ENCODE results near the gene SELE. TPM values are rescaled to one million over a fixed set of nuclear protein-coding genes. Genes with fewer than 3 reads are reported as not detected.
A peak's percentile ranks its signal among the peaks of the same experiment; 100 is the strongest.

SELE gene
- total RNA-seq, 4 donors from 2014 or later: 0.45 to 11.0 TPM; not detected in 2

DNA sequence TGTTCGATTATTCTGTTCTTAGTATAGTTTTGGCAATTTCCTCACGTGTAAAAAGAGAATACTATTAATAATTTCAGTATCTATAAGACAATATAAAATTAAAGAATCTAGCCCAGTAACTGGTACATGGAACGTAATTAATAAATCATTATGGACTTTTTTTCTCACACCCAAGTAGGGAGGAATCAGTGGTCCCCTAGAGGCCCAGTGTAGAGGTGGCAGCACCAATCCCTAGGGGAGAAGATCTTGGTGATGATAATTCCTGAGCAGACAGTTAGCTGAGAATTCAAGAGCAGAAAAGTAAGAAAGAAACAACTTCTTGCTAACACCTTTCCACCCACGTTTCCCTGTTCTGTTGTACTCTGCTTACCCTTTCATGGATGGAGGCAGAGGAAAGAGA, 19.7 kb upstream of the SELE start:
- no peaks in the 10 kb centered on the region for H3K4me1 ChIP-seq
- peaks cover 14% of the 10 kb centered on the region for H3K27me3 ChIP-seq
- H3K36me3 ChIP-seq: no peaks in the 10 kb centered on the region
- ATAC-seq: no peak
- no peaks in the 10 kb centered on the region for H3K9me3 ChIP-seq
- H3K4me3 ChIP-seq: no peak overlapping the region
- TF ChIP-seq EP300 (IDR thresholded peaks at IDR 0.05) (no peak), POLR2AphosphoS5 (IDR thresholded peaks at IDR 0.05) (no peak), CTCF (IDR thresholded peaks at IDR 0.05) (no peak), POLR2A (IDR thresholded peaks at IDR 0.05) (no peak)
- WGBS, 2 donors (ENCODE audit: low coverage in 1 of 2): 52 to 60% methylated on average over 3 to 4 of the region's 4 CpGs
- no peak overlapping the region for H3K27ac ChIP-seq

GRCh38 chr1:169750041-169750440, 16.2 kb upstream of the SELE start:
- H3K27me3 ChIP-seq: peaks cover 7% of the 10 kb centered on the region
- no peak overlapping the region for H3K4me3 ChIP-seq
- no peaks in the 10 kb centered on the region for H3K4me1 ChIP-seq
- TF ChIP-seq POLR2AphosphoS5 (IDR thresholded peaks at IDR 0.05): no peak
- no peak for TF ChIP-seq EP300 (IDR thresholded peaks at IDR 0.05)
- no peak for TF ChIP-seq POLR2A (IDR thresholded peaks at IDR 0.05)
- TF ChIP-seq CTCF (IDR thresholded peaks at IDR 0.05): no peak
- H3K27ac ChIP-seq: no peak overlapping the region
- H3K36me3 ChIP-seq: no peaks in the 10 kb centered on the region
- no peaks in the 10 kb centered on the region for H3K9me3 ChIP-seq
- no peak for ATAC-seq
- 82 to 91% methylated on average over 1 of the region's 1 CpG for WGBS, 2 donors (ENCODE audit: low coverage in 1 of 2)

GRCh38 chr1:169746550-169746949, 12.7 kb upstream of the SELE start:
- Histone ChIP-seq H3K27me3 (peaks cover 4% of the 10 kb centered on the region), H3K4me3 (no peak overlapping the region), H3K27ac (no peak overlapping the region), H3K4me1 (no peaks in the 10 kb centered on the region), H3K9me3 (no peaks in the 10 kb centered on the region), H3K36me3 (no peaks in the 10 kb centered on the region)
- no peak for ATAC-seq
- WGBS, 2 donors (ENCODE audit: low coverage in 1 of 2): 86 to 100% methylated on average over 1 to 2 of the region's 2 CpGs
- no peak for TF ChIP-seq CTCF (IDR thresholded peaks at IDR 0.05)
- no peak for TF ChIP-seq POLR2AphosphoS5 (IDR thresholded peaks at IDR 0.05)
- no peak for TF ChIP-seq POLR2A (IDR thresholded peaks at IDR 0.05)
- TF ChIP-seq EP300 (IDR thresholded peaks at IDR 0.05): no peak

DNA sequence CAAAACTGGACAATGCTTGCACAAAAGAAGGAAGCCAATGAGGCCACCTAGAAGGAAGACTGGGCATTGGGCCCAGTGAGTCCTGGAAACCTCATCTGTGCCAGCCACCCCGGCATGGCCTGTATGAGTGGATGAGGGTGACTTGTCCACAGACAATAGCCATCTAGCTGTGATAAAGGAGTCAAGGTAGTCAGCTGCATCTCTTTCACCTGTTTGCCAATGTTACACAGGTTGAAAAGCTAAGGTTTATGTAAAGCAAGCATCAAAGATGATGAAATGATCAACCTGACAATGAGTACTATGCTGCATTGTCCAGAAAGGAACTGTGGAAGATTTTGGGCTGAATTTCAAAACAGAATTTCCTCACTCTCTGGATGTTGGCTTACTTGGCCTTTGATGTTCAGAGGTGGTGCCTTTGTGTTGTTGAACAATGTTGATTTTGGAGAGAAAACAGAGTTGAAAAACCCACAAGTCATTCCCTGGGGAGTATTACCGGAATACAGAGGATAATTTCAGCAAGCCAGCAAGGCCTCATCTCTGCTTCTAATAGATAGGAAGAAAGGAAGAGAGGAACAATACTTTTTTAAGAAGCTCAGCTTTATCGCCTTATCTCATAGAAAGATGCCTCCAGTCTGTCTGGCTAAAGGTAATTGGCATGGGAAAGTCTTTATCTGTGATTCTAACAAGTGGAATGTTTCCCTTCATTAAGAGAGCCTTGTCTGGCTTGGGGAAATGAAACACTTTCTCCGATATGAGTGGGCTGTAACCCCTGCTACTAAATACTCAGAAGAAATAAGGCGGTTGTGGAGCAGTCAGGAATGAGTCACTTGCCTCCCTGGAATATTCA, 11.4 kb upstream of the SELE start:
- no peaks in the 10 kb centered on the region for H3K9me3 ChIP-seq
- H3K4me3 ChIP-seq: no peak overlapping the region
- no peak for TF ChIP-seq POLR2AphosphoS5 (IDR thresholded peaks at IDR 0.05)
- TF ChIP-seq EP300 (IDR thresholded peaks at IDR 0.05): no peak
- no peak for TF ChIP-seq CTCF (IDR thresholded peaks at IDR 0.05)
- no peak for TF ChIP-seq POLR2A (IDR thresholded peaks at IDR 0.05)
- no peaks in the 10 kb centered on the region for H3K4me1 ChIP-seq
- WGBS, 2 donors (ENCODE audit: low coverage in 1 of 2): 32 to 53% methylated on average over 3 to 5 of the region's 5 CpGs
- no peak overlapping the region for H3K27ac ChIP-seq
- ATAC-seq: peak; percentile 55
- H3K27me3 ChIP-seq: peaks cover 4% of the 10 kb centered on the region
- H3K36me3 ChIP-seq: no peaks in the 10 kb centered on the region
